ENCODE data around the gene FFAR1.

Gene FFAR1

GRCh38 chr19:35347171-35347929 lies at the start of gene FFAR1:
FFAR1 (plus strand) TSS chr19:35347902; CDS start chr19:35351552, 3,650 bp downstream.
- DNase-seq = peak; percentile 74

GRCh38 chr19:35297922-35298321 lies 49.8 kb upstream of the FFAR1 start:
- no peak for DNase-seq

GRCh38 chr19:35298561-35298972 lies 49.1 kb upstream of the FFAR1 start:
- no peak for DNase-seq

- peak; percentile 40 for DNase-seq
Observed at GRCh38 chr19:35299523-35300338, 48.0 kb upstream of the FFAR1 start.

GRCh38 chr19:35300339-35300649 lies 47.4 kb upstream of the FFAR1 start:
- DNase-seq = no peak

GRCh38 chr19:35301961-35302360 lies 45.7 kb upstream of the FFAR1 start:
- DNase-seq = no peak

- DNase-seq = no peak
Observed at GRCh38 chr19:35302446-35302845, 45.3 kb upstream of the FFAR1 start.

GRCh38 chr19:35303357-35303915 lies 44.3 kb upstream of the FFAR1 start:
- no peak for DNase-seq

- DNase-seq = no peak
Observed at GRCh38 chr19:35304036-35304435, 43.7 kb upstream of the FFAR1 start.

GRCh38 chr19:35305181-35305580 lies 42.5 kb upstream of the FFAR1 start:
- DNase-seq = no peak

GRCh38 chr19:35306473-35307246 lies 41.0 kb upstream of the FFAR1 start:
- DNase-seq = peak; percentile 37

GRCh38 chr19:35307931-35308330 lies 39.8 kb upstream of the FFAR1 start:
- DNase-seq = no peak

GRCh38 chr19:35308910-35309309 lies 38.8 kb upstream of the FFAR1 start:
- no peak for DNase-seq

- no peak for DNase-seq
Observed at GRCh38 chr19:35309481-35310279, 38.0 kb upstream of the FFAR1 start.

GRCh38 chr19:35310331-35310730 lies 37.4 kb upstream of the FFAR1 start:
- no peak for DNase-seq

- no peak for DNase-seq
Observed at GRCh38 chr19:35310811-35311465, 36.8 kb upstream of the FFAR1 start.

GRCh38 chr19:35311901-35312665 lies 35.6 kb upstream of the FFAR1 start:
- DNase-seq = no peak

GRCh38 chr19:35313587-35313986 lies 34.1 kb upstream of the FFAR1 start:
- DNase-seq = no peak

GRCh38 chr19:35314031-35314430 lies 33.7 kb upstream of the FFAR1 start:
- no peak for DNase-seq

- DNase-seq = no peak
Observed at GRCh38 chr19:35314858-35315470, 32.7 kb upstream of the FFAR1 start.

GRCh38 chr19:35315883-35316282 lies 31.8 kb upstream of the FFAR1 start:
- DNase-seq = no peak
